B cell (primary cell): ENCODE results near the gene CDKAL1. TPM values are rescaled to one million over a fixed set of nuclear protein-coding genes. Genes with fewer than 3 reads are reported as not detected.

Source experiments
- ATAC-seq: fragments of 200-7000 bp; cut with Tn5 transposase; one replicate; pipeline ENCODE4 v1.10.0; 2021; ENCODE audit warnings: low read depth, mild to moderate bottlenecking, moderate number of reproducible peaks, moderate library complexity
- CTCF ChIA-PET: fragments of 350-600 bp; sonication (Branson Sonifier 250); formaldehyde crosslinking; loops from one replicate; lab custom pipeline; 2021; ENCODE audit warnings: antibody characterized with exemption, inconsistent platforms; lab: Charles Lee
- POLR2A ChIA-PET: fragments of 350-600 bp; sonication (Branson Sonifier 250); formaldehyde crosslinking; loops from one replicate; lab custom pipeline; 2021; ENCODE audit warnings: antibody characterized with exemption; lab: Charles Lee
- DNase-seq: peaks from one replicate; pipeline ENCODE4 v3.0.0; 2013
- H2AFZ ChIP-seq: 2 replicates; pipeline ENCODE4 v1.6.1; 2012; ENCODE audit warnings: mild to moderate bottlenecking, low read depth, low read length; ENCODE audit not compliant: insufficient read depth, poor library complexity, severe bottlenecking
- H3K27ac ChIP-seq, 2 donors: 1 replicate in 1 of 2; 2 replicates in 1 of 2; pipeline ENCODE4 v1.5.1; 2012 to 2013; ENCODE audit warnings: low read length in 2 of 2, mild to moderate bottlenecking in 2 of 2, moderate library complexity in 1 of 2
- H3K27me3 ChIP-seq, 4 experiments: fragments of 200-600 bp in 1 of 4; sonication (generic) in 1 of 4; replicated peaks in 1 of 4; 1 replicate in 2 of 4; 2 replicates in 2 of 4; pipeline versions ENCODE4 v1.6.1 to v1.7.0; 2013 to 2016; ENCODE audit warnings: low read length in 3 of 4, mild to moderate bottlenecking in 2 of 4, mixed read lengths in 1 of 4, moderate library complexity in 1 of 4; ENCODE audit not compliant: insufficient read depth in 4 of 4, control insufficient read depth in 3 of 4; ENCODE audit errors: control extremely low read depth in 1 of 4
- H3K36me3 ChIP-seq, 2 experiments: replicated peaks in 1 of 2; 1 replicate in 1 of 2; 2 replicates in 1 of 2; pipeline versions ENCODE4 v1.6.1 to v1.7.1; 2013; ENCODE audit warnings: low read length in 1 of 2; ENCODE audit not compliant: insufficient read depth in 2 of 2, control insufficient read depth in 1 of 2; ENCODE audit errors: control extremely low read depth in 1 of 2, extremely low read depth in 1 of 2
- H3K4me1 ChIP-seq, 2 donors: fragments of 200-600 bp in 1 of 2; sonication (generic) in 1 of 2; 1 replicate in 1 of 2; 2 replicates in 1 of 2; pipeline versions ENCODE4 v1.5.1 to v1.6.1; 2013 to 2017; ENCODE audit warnings: low read length in 2 of 2; ENCODE audit not compliant: control insufficient read depth in 2 of 2, insufficient read depth in 2 of 2
- H3K4me2 ChIP-seq: replicated peaks from 2 replicates; pipeline ENCODE3; 2012; ENCODE audit warnings: mild to moderate bottlenecking, low read depth, low read length; ENCODE audit not compliant: poor library complexity, severe bottlenecking
- H3K4me3 ChIP-seq, 5 experiments: fragments of 200-600 bp in 1 of 5; sonication (generic) in 1 of 5; 1 replicate in 3 of 5; 2 replicates in 2 of 5; pipeline versions ENCODE4 v1.5.1 to v1.7.0; 2011 to 2016; ENCODE audit warnings: low read length in 4 of 5, mild to moderate bottlenecking in 4 of 5, low read depth in 2 of 5, control low read depth in 1 of 5, moderate library complexity in 1 of 5; ENCODE audit not compliant: insufficient read depth in 1 of 5; ENCODE audit errors: control extremely low read depth in 1 of 5, extremely low read depth in 1 of 5
- H3K79me2 ChIP-seq: fragments of 200-600 bp; sonication (generic); one replicate; pipeline ENCODE4 v1.6.0; 2016; ENCODE audit warnings: low read length; ENCODE audit not compliant: control insufficient read depth, insufficient read depth
- H3K9ac ChIP-seq: fragments of 200-600 bp; sonication (generic); 2 replicates; pipeline ENCODE4 v1.6.1; 2017; ENCODE audit warnings: mild to moderate bottlenecking, low read length, moderate library complexity
- H3K9me3 ChIP-seq, 3 donors: one replicate each; pipeline versions ENCODE4 v1.6.1 to v1.7.1; 2013; ENCODE audit warnings: low read length in 2 of 3; ENCODE audit not compliant: control insufficient read depth in 2 of 3, insufficient read depth in 1 of 3; ENCODE audit errors: control extremely low read depth in 1 of 3
- H4K20me1 ChIP-seq: 2 replicates; pipeline ENCODE4 v1.6.0; 2012; ENCODE audit warnings: mild to moderate bottlenecking, low read length; ENCODE audit not compliant: insufficient read depth, control insufficient read depth, poor library complexity, severe bottlenecking
- H3K27ac Mint-ChIP-seq: one replicate; pipeline ENCODE4 v1.8.0; 2021; ENCODE audit warnings: mixed read lengths
- H3K27me3 Mint-ChIP-seq: one replicate; pipeline ENCODE4 v1.8.0; 2021; ENCODE audit warnings: mixed read lengths
- H3K4me1 Mint-ChIP-seq: one replicate; pipeline ENCODE4 v1.8.0; 2021; ENCODE audit warnings: mixed read lengths
- H3K4me3 Mint-ChIP-seq: one replicate; pipeline ENCODE4 v1.8.0; 2021; ENCODE audit warnings: mixed read lengths
- H3K9me3 Mint-ChIP-seq: one replicate; pipeline ENCODE4 v1.8.0; 2022; ENCODE audit warnings: mixed read lengths; ENCODE audit not compliant: insufficient read depth
- CTCF ChIP-seq: fragments of 200-600 bp; IDR thresholded peaks from one replicate; pipeline ENCODE4 v1.8.0; 2022; ENCODE audit warnings: antibody characterized with exemption, mild to moderate bottlenecking
- EZH2 ChIP-seq: IDR thresholded peaks from 2 replicates; pipeline ENCODE4 v1.6.1; 2012; ENCODE audit warnings: borderline replicate concordance, low read depth, mild to moderate bottlenecking, moderate library complexity, low read length; ENCODE audit not compliant: insufficient read depth, poor library complexity, severe bottlenecking
- WGBS: methylation state at CpG from one replicate; pipeline ENCODE4 v1.1.5; 2013; ENCODE audit warnings: missing lambda C conversion rate; ENCODE audit not compliant: insufficient coverage; 5-methylcytosine and 5-hydroxymethylcytosine counted together
- intact Hi-C: fragments of 100-400 bp; cut with micrococcal nuclease; formaldehyde crosslinking; loops from one replicate; pipeline ENCODE4 v1.10.0; 2022
- polyA plus RNA-seq: library from polyadenylated mRNA; depleted of rRNA; stranded (reverse); fragments of >200 nt; gene quantifications from 2 replicates; pipeline ENCODE4 v1.2.3, GENCODE V29; 2012
- total RNA-seq, 2 donors: library from RNA; stranded (reverse); fragments of 120-200 nt in 1 of 2; gene quantifications; 1 replicate in 1 of 2; 2 replicates in 1 of 2; pipeline versions ENCODE4 v1.2.3 to v1.2.4, GENCODE V29; 2013 to 2022

The CDKAL1 gene
- total and polyA plus RNA-seq, 2 donors (not counting 1 experiment from before 2014, with no cell fraction given): 6.1 to 33.3 TPM

- Histone ChIP-seq H3K4me1 (no peaks in the 10 kb centered on the region), H3K27ac (no peak overlapping the region), H3K27me3 (no peaks in the 10 kb centered on the region), H3K4me2 (no peak overlapping the region), H3K79me2 (no peaks in the 10 kb centered on the region), H4K20me1 (no peaks in the 10 kb centered on the region), H2AFZ (no peak overlapping the region), H3K9ac (no peak overlapping the region), H3K4me3 (no peak overlapping the region), H3K36me3 (peaks cover 0 to 1% of the 10 kb centered on the region in 2 experiments), H3K9me3 (no peaks in the 10 kb centered on the region)
- DNase-seq (no peak), ATAC-seq (no peak)
- no CpG with 5 or more reads among the region's 2 CpGs for WGBS
- CTCF ChIA-PET: no interaction called here
- H3K9me3 Mint-ChIP-seq: peaks cover 4% of the 10 kb centered on the region
- POLR2A ChIA-PET: no interaction called here
- H3K4me1 Mint-ChIP-seq: no peaks in the 10 kb centered on the region
- no peak overlapping the region for H3K4me3 Mint-ChIP-seq
- intact Hi-C loops: no loop called here
- no peak overlapping the region for H3K27ac Mint-ChIP-seq
- no peak for TF ChIP-seq EZH2
- no peak for TF ChIP-seq CTCF
- no peaks in the 10 kb centered on the region for H3K27me3 Mint-ChIP-seq
Measured at GRCh38 chr6:20812776-20813175, 278.5 kb downstream of the CDKAL1 start.

- H3K27ac ChIP-seq: no peak overlapping the region
Measured at GRCh38 chr6:20814494-20814893, 280.2 kb downstream of the CDKAL1 start.

More at GRCh38 chr6:20814494-20814893, 280.2 kb downstream of the CDKAL1 start:
- CTCF ChIA-PET: no interaction called here
- Histone ChIP-seq H3K27me3 (no peaks in the 10 kb centered on the region), H3K4me2 (no peak overlapping the region), H3K4me3 (no peak overlapping the region), H4K20me1 (no peaks in the 10 kb centered on the region), H3K4me1 (no peaks in the 10 kb centered on the region), H3K36me3 (peaks cover 0 to 1% of the 10 kb centered on the region in 2 experiments), H3K9ac (no peak overlapping the region), H3K79me2 (no peaks in the 10 kb centered on the region), H3K9me3 (no peaks in the 10 kb centered on the region), H2AFZ (no peak overlapping the region)
- POLR2A ChIA-PET: no interaction called here
- no peak for ATAC-seq
- no CpG with 5 or more reads among the region's 4 CpGs for WGBS
- no peak for DNase-seq
- no peak overlapping the region for H3K27ac Mint-ChIP-seq
- H3K27me3 Mint-ChIP-seq: no peaks in the 10 kb centered on the region
- intact Hi-C loops: no loop called here
- no peak overlapping the region for H3K4me3 Mint-ChIP-seq
- TF ChIP-seq CTCF (no peak), EZH2 (no peak)
- H3K4me1 Mint-ChIP-seq: no peaks in the 10 kb centered on the region
- H3K9me3 Mint-ChIP-seq: peaks cover 4% of the 10 kb centered on the region
